HG02840 (cell line): ENCODE measurements around the gene BEST4.
"Not testable (repeated sequence)": the region's sequence is repeated elsewhere in the genome, so short reads cannot be mapped to it uniquely, and the experiment has no call there.

Source experiments
- ATAC-seq: cut with Tn5 transposase; IDR thresholded peaks from one replicate; pipeline ENCODE4 v1.9.1; 2021; ENCODE audit warnings: mild to moderate bottlenecking, moderate library complexity, moderate number of reproducible peaks; ENCODE audit not compliant: unreplicated experiment, low FRiP score

BEST4 gene

DNA sequence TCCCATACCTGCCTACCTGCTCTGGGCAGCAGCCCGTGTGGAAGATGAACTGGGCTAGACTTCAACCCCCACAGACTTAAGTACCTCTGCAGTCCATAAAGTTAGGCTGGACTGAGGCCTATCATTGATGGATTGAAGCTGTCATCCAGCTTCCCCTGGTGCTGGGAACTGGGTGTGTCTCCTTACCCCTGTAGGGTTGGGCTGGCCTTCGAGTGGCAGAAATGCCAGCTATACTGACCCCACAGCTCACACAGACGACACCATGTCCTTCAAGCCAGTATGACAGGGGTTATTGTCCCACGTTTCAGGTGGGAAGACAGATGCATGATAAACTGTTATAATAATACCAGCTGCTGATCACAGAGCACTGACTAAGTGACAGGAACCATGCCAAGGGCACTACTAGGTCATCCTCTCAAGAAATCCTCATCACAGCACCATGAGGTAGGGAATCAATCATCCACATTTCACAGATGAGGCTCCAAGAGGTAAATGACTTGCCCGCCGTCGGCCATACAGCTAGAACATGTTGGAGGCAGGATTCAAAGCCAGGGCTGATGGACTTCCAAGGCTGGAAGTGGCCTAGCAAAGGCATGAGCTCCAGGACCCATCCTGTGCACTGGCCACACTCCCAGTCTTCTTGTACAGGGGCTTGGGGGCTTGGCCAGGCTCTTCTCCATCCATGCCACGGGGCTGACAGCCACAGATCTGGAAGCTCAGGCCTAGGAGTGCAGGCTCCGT, at the start of gene BEST4:
TSS of gene BEST4 (minus strand) at position 51 of the 741 bp plus-strand sequence. CDS start 465 bp downstream, outside the sequence.
- ATAC-seq, result no peak

DNA sequence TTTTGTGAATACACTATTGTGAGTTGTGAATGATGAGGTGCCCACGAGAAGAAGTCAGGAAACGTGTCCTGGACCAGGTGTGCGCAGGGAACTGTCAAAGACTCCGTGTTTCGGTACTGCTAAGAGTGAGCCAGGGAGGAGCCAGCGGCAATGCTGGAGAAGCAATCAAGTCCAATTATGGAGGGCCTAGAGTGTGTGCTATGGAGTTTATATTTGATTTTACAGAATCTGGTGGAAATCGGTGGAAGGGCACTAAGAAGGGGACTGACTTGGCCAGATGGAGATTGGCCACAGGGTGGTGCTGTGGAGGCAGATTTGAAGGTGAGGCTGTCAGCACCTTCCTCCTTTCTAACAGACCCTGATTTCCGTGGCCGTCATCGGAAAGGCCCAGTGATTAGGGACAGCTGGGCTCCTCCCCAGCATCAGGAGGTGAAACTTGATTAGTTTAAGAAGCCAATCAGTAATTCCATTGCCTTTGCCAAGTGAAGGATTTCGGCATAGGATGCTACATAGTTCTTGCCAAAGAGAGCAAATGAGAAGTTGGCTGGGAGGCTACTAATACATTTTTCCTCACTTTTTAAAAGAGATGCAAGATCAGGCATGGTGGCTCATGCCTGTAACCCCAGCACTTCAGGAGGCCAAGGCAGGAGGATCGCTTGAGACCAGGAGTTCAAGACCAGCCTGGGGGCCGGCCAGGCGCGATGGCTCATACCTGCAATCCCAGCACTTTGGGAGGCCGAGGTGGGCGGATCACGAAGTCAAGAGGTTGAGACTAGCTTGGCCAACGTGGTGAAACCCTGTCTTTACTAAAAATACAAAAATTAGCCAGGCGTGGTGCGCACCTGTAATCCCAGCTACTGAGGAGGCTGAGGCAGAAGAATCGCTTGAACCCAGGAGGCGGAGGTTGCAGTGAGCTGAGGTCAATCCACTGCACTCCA, 48.0 kb upstream of the BEST4 start:
- ATAC-seq, result no peak

DNA sequence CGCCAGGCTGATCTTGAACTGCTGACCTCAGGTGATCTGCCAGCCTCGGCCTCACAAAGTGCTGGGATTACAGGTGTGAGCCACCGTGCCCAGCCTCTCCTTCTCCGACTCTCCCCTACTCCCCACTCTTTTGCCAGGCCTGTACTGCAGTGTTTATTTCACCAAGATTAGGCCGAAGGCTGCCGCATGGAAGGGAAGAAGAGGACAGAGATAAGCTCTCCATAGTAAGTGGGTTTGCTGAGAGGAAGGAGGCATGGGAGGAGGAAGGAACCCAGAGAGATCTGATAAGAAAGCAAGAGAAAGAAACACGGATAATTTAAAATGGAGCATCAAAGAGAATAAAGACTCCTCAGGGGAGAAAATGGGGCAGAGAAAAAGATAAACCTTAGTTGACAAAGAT, 46.4 kb upstream of the BEST4 start:
- no peak for ATAC-seq

DNA sequence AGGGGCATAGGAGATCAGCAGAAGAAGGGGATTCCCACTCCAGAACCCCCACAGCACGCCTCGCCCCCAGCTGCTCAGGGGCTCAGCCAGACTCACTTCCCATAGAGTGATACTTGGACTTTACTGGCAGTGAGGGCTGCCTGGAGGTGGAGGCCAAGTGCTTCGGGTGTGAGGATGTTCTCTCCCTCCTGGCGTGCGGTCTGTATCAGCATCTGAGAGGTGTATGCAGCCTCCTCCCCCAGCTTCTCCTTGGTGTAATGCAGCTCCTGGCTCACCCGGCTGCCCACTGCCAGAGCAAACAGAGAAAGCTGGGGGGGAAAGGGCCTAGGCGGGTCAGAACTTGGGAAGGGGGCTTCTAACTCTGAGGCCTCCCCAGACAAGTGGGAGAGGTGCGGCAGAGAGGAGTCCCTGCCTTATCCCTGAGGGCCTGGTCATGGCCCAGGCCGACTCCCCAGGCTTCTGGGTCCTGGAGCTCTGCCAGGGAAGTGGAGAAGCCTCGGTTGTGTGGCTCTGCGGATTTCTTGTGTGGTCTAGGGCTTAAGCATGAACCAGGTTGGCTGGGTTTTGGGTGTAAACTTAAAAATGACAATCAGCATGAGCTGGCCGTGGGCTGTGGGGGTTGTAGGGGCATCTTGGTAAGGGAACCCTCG, 44.2 kb upstream of the BEST4 start:
- no peak for ATAC-seq

DNA sequence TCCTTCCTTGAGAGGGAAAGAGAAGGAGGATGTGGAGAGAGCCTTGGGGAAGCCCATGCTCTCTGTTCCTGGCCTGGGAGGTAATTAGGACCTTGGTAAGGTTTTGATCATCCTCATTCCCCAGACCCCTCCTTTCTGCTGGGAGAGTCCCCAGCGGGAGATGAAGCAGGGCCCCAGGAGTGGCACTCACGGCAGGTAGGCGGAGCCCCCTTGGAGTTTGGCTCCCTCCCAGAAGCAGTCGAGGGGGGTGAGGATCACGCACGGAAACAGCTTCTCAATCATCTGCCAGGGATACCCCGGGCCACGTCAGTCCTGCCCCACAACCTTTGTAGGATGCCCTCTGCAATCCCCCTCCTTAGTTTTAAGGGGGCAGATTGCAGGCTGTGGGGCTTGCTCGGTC, 43.5 kb upstream of the BEST4 start:
- no peak for ATAC-seq

DNA sequence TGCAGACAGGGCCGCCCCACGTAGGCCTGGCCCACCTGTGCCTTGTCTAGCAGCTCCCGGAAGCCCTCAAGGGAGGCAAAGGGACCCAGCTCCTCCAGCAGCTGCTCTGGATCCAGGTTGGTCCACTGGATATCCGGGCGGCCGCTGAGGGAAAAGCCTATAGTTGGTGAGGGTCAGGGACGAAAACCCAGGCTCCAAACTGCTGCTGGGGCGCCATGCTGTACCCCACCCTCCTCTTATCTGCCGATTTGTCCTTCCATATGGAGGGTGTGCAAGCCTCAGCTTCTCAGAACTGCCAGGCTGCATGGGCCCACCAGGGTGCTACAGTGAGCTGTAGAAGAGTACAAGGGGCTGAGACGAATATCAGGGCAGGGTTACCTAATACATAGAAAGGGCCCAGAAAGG, 42.9 kb upstream of the BEST4 start:
- no peak for ATAC-seq

DNA sequence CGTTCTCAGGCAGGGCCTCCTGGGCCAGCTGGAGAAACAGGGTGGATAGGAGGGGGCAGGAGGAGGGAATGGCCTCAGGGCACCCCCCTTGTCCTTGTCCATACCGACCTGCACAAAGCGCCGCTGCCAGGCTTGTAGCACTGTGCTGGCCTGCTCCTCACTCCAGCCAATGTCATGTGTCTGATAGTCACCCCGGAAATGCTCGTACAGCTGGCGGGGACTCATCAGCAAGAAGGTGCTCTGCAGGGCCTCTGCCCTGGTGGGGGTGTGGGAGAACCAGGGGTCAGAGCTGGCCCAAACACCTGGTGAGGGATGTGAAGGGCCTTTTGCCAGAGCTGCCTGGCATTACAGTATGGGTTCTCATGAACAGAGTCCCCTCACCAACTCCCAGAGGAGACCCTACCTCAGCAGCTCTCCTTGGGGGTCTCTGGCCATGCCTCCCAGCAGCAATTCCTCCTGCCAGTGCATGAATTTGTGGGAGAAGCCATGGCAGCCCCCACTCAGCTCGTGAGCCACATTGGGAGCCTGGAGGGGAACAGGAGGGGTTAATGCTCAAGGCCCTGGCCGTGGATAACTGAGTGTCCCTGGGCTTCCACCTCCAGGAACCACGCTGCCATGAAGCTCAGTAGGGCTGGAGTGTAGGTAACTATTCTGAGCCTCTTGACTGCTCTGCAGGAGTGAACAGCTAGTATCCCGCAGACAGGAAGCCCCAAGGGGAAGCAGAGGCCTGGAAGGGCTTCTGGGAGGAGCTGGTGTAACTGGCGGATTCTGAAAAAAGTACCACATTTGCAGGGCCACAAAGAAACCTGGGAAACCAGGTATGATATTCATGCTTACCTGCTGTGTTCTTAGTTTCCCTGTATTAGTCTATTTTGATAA, 41.8 kb upstream of the BEST4 start:
- no peak for ATAC-seq

DNA sequence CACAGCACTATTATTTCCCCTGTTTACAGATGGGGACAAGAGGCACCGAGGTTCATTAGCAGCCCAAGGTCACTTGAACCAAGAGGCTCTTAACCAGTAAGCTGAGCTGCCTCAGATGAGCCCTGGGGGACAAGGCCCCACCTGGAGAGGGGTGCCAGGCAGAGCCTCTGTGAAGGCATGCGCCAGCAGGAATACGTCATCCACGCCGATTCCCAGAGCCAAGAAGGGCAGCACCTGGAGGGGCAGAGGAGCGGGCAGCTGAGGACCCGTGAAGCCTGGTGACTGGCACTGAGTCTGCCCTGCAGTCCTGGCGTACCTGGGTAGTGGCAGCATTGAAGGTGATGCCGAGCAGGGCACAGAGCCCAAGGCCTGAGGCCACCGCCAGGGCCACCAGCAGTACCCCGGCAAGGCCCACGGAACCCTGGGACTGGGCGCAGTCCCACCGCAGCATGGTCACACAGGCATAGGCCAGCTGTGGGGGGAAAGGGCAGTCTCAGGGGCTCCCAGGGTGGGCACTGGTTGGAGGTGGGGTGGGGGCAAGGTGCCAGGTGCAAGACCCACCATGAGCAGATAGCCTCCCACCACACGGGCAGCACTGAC, 41.0 kb upstream of the BEST4 start:
- ATAC-seq, result no peak

DNA sequence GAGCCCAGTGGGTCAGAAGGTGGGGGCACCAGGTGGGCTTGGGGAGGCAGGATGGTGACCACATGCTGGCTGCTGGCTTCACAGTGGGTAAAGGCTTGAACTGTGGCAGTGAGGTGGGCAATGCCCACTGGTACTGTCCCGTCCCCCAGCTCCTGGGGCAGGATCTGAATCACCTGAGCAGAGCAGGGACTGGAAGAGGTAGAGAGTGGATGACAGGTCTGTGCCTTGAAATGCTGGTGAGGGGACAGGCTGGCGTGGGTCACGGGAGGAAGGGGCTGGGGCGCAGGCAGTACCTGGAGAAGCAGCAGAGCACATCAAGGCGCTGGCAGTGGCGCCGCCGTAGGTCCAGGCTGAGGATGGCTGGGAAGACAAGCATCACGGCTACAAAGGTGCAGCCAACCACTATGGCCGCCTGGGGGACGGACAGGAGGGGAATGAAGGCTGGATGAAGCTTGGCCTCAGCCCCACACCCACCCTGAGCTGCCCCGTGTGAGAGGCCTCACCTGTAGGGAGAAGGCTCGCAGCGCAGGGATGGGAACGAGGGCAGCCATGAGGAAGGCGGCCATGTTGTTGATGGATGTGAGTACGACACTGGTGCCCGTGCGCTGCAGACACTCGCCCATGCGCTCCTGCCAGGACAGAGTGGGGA, 40.2 kb upstream of the BEST4 start:
- no peak for ATAC-seq

DNA sequence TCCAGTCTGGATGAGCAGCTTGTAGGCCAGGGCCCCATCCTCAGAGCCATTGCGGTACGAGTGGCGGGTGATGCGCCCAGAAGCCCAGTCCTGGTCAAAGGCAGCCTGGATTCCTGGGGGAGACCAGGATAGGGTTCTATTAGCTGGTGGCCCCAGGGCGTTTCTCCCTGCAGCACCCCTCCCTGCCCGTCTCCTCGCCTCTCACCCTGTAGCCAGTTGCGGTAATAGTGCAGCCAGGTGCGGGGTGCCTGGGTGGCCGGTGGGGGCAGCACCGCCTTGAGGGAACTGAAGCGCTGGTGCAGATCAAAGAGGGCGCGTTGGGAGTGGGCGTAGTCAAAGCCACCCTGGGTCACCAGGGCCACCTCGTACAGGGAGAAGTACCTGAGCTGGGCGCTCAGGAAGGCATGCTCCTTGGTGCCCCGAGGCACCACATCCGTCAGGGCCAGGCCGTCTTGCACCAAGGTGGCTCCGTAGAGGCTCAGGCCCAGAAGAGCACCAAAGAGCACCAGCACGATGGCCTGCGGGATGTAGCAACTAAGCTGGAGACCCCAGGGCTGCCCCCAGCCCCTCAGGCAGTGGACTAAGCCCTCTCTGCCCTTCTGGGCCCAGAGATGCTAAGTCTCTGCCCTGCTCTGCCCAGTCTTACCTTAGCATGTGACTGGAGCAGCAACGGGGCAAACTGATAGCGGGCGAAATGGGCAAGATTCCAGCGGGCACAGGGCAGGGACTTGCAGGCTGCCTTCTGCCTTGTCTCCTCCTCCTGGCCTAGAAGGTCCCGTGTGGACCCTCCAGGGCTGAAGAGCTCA, 39.4 kb upstream of the BEST4 start:
- ATAC-seq, result no peak

DNA sequence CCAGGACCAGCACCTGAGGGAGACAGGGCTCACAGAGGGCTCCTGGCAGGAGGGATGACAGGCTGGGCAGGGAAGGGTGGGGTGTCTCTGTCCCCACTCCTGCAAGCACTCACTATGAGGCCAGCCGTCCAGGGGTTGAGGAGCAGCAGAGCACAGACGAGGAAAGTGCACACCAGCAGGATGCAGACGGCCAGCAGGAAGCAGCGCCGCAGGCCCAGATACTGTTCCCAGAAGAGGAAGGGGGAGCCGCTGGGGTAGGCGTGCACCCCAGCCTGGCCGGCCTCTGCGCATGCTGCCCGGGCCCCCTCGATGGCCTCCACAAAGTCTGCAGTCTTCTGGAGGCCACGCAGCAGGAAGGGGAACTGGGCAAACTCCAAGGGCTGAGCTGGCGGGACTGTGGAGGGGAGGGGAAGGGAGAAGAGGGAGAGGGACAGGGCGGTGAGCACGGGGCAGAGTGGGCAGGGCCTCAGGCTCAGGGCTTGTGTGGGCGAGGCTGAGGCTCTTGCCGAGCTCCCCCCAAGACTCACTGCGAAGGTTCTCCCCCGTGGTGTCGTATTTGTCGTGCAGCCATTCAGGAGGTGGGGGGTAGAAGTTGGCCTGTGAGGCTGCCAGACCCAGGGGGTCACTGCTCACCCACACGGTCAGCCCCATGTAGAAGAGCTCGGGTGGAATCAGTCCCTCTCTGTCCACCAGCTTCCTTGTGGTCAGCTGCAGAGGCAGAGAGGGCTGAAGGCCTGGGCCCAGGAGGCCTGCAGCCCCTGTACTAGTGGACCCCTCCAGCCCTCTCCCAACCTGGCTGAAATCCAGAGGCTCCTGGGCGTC, 38.6 kb upstream of the BEST4 start:
- ATAC-seq, result no peak

DNA sequence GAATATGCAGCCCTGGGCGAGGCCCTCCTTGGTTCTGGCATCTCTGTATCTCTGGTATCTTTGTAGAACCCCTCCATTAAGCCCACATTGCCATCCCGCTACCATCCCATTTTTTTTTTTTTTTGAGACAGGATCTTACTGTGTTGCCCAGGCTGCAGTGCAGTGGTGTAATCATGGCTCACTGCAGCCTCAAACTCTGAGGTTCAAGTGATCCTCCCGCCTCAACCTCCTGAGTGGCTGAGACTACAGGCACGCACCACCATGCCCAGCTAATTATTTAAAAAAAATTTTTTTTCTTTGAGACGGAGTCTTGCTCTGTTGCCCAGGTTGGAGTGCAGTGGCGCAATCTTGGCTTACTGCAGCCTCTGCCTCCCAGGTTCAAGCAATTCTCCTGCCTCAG, 36.4 kb upstream of the BEST4 start:
- ATAC-seq, result not testable (repeated sequence)

DNA sequence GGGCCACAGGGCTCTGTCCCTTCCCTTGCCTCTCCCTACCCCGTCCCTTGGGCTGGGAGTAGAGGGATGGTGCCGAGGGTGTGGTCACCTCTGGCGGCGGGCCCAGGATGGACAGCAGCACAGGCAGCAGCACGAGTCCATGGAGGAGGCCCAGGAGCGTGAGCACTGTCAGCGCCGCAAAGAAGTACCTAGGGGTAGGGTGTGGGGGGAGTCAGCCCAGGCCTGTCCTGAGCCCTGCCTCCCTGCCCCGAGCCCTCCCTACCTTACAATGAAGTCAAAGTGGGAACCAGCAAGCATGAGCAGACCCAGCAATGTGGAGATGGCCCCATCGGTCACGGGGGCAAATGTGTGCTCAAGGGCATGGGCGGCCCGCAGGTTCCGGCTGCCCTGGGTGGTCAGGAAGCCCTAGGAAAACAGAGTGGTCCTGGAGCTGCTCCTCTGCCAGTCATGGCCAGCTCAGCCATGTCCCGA, 35.0 kb upstream of the BEST4 start:
- ATAC-seq, result no peak

DNA sequence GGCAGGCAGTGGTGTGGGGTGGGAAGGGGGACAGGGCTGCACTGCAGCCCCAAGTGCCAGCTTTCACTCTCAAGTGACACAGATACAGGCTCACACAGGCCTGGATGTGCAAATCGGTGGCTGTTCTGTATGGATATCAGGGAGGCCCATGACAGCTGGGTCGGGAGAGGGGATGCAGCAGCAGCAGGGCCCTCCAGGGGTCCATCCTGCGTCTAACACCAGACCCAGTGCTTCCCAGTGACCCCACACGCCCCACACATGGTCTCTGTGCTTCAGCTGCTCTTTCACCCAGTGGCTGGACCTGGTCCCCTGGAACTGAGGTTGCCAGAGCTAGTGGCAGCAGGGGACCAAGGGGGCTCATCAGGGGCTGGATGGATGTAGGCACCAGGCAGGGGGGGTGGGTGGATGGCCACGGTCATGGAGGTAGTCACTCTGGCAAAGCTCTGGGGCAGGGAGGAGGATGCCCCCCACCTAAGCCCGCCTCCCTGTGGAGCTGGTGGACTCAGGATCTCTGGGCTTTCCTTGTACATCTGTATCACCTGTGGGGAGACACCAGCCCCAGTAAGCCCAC, 34.2 kb upstream of the BEST4 start:
- ATAC-seq, result no peak

DNA sequence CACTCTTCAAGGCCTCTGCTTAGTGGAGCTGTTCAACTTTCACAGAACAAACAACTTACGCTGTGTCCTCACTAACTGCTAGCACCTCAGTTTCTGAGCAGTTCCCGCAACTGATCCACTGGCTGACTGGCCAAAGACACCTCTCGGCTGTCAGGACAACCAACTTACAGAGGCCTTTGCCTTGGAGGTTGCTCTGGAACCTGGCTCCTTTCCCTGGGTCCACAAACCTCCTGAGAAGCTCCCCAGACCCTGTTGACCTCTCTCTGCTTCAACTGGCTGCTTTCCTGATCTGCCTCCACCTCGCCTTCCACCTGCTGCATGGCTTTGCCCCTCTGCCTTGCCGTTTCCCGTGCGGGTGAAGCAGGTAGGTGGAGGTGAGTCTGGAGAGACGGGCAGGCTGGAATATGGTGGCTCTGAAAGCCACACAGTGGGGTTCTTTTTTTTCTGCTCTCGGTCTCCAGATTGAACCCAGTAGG, 33.3 kb upstream of the BEST4 start:
- no peak for ATAC-seq

DNA sequence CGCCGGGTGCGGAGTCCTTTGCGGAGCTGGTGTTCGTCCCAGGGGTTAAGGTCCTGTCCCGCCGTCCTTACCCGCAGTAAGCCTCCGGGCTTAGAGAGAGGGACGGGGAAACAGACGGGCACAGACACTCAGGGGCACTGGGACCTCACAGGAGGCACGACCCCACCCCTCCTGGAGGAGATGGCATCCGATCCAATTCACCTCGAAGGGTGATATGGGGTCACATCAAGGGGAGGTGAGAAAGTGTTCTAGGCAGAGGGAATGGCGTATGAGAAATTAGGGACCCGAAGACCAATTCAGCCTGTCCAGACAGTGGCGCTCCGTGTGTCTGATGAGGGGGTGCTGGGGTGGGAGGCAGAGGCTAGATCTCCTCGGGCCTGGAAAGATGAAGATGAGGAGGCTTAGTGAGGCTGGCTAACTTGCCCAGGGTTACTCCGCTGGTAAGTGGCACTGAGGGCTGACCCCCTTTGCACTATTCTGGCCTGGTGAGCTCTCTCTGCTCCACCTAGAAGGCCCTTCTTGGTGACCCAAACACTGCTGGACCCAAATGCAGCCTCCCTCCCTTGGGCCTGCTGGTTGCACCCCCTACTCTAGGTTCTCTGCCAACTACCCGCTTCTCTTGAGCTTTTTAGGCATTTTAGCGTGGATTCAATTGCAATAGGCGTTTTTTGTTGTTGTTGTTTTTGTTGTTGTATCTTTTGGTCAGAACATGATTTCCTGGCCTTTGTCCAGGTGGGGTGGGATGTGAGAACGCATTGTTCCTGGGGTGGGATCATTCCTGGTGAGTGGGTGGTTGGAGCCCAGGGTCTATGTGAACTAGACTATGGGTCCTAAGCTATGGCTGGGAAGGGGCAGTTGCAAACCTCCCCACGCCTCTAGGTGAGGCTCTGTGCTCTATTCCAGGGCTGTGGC, 32.6 kb upstream of the BEST4 start:
- no peak for ATAC-seq
